Kidney (tissue), 22 donors: ENCODE measurements around the gene MCL1. TPM values are rescaled to one million over a fixed set of nuclear protein-coding genes. Genes with fewer than 3 reads are reported as not detected.

Source experiments
- DNase-seq, 5 donors: peaks; one replicate each; pipeline ENCODE4 v3.0.0-alpha.2; 2013 to 2020
- FAIRE-seq: peaks from 2 replicates; lab custom pipeline; 2012; peaks lifted over from hg19 to GRCh38; lab: Jason Lieb, UNC
- H3K27ac ChIP-seq, 2 donors: one replicate each; pipeline ENCODE4 v1.7.0; 2013; ENCODE audit warnings: low read depth in 2 of 2, low read length in 2 of 2, inconsistent platforms in 1 of 2
- H3K27me3 ChIP-seq: one replicate; pipeline ENCODE4 v1.7.1; 2013; ENCODE audit warnings: low read length, inconsistent platforms; ENCODE audit not compliant: control insufficient read depth, insufficient read depth
- H3K36me3 ChIP-seq, 3 donors: one replicate each; pipeline versions ENCODE4 v1.7.0 to v1.7.1; 2013; ENCODE audit warnings: low read length in 3 of 3, control low read depth in 1 of 3, inconsistent platforms in 1 of 3; ENCODE audit not compliant: insufficient read depth in 3 of 3, control insufficient read depth in 2 of 3
- H3K4me1 ChIP-seq, 3 donors: one replicate each; pipeline versions ENCODE4 v1.7.0 to v1.7.1; 2013; ENCODE audit warnings: low read length in 3 of 3, inconsistent platforms in 1 of 3, low read depth in 1 of 3; ENCODE audit not compliant: control insufficient read depth in 2 of 3, insufficient read depth in 2 of 3
- H3K4me3 ChIP-seq, 3 donors: one replicate each; pipeline versions ENCODE4 v1.7.0 to v1.8.1; 2013; ENCODE audit warnings: low read length in 3 of 3, control low read depth in 1 of 3, inconsistent platforms in 1 of 3
- H3K9ac ChIP-seq, 3 donors: one replicate each; pipeline versions ENCODE4 v1.7.0 to v1.7.1; 2013; ENCODE audit warnings: low read length in 3 of 3, control low read depth in 1 of 3, inconsistent platforms in 1 of 3
- H3K9me3 ChIP-seq, 3 donors: one replicate each; pipeline versions ENCODE4 v1.7.0 to v1.7.1; 2013; ENCODE audit warnings: low read length in 3 of 3, control low read depth in 1 of 3, inconsistent platforms in 1 of 3; ENCODE audit not compliant: control insufficient read depth in 2 of 3, insufficient read depth in 1 of 3
- CTCF ChIP-seq: IDR thresholded peaks from 3 replicates; pipeline ENCODE4 v1.5.1; 2012; ENCODE audit warnings: mild to moderate bottlenecking, moderate library complexity, borderline replicate concordance; ENCODE audit not compliant: insufficient read depth; ENCODE audit errors: extremely low read depth
- intact Hi-C: fragments of 100-400 bp; cut with DNase I; formaldehyde crosslinking; loops from one replicate; pipeline ENCODE4 v1.11.1; 2022
- long read RNA-seq, 10 donors: library from polyadenylated mRNA in 1 of 10; unstranded in 1 of 10; transcript quantifications; one replicate each; pipeline ENCODE4 v2.0.0 and lab custom pipeline, GENCODE V29; 2021 to 2026
- polyA plus RNA-seq: library from polyadenylated mRNA; stranded (reverse); fragments of 350-450 nt; fragmentation: Illumina TruSeq; extraction: RNeasy Lipid Tissue Mini Kit (QIAGEN cat#74804); gene quantifications from one replicate; pipeline ENCODE4 v1.2.3, GENCODE V29; 2014; ENCODE audit warnings: low read depth, low replicate concordance; ENCODE audit not compliant: insufficient read depth
- total RNA-seq: library from RNA; stranded (reverse); fragmentation: NEBNext Ultra II Directional; extraction: Animal tissue kit (Norgen Biotek cat#: 25700); gene quantifications from one replicate; pipeline ENCODE4 v1.2.1, GENCODE V29; 2021
- donor health status: control.
- donor health status: control.
- donor health status: control.
- donor health status: control.
- donor health status: control.
- donor health status: DM: yes; HTN: yes; CAD: no.
- donor health status: Normal renal cell carcinoma (clear cell type).

Gene MCL1
- total RNA-seq, result 253 TPM
- polyA plus RNA-seq, result 79.5 TPM
- long read RNA-seq, donor 1, transcript MCL1-202 (3 exons, 3,932 nt), result major isoform, 15 of 17 reads
- long read RNA-seq, donor 1, partial matches to known transcripts, result 0 of 17 reads
- long read RNA-seq, donor 1, other reads (novel, unspliced or antisense), result 0 of 17 reads
- long read RNA-seq, donor 2, transcript MCL1-202 (3 exons, 3,932 nt), result major isoform, 25 of 26 reads
- long read RNA-seq, donor 2, partial matches to known transcripts, result 0 of 26 reads
- long read RNA-seq, donor 2, other reads (novel, unspliced or antisense), result 0 of 26 reads
- long read RNA-seq, donor 3, transcript MCL1-202 (3 exons, 3,932 nt), result major isoform, 35 of 38 reads
- long read RNA-seq, donor 3, partial matches to known transcripts, result 0 of 38 reads
- long read RNA-seq, donor 3, other reads (novel, unspliced or antisense), result 0 of 38 reads
- long read RNA-seq, donor 4, transcript MCL1-202 (3 exons, 3,932 nt), result major isoform, 10 of 11 reads
- long read RNA-seq, donor 4, partial matches to known transcripts, result 0 of 11 reads
- long read RNA-seq, donor 4, other reads (novel, unspliced or antisense), result 0 of 11 reads
- long read RNA-seq, donor 5, partial matches to known transcripts, result 0 of 2 reads
- long read RNA-seq, donor 5, other reads (novel, unspliced or antisense), result 0 of 2 reads
- long read RNA-seq, donor 6, transcript MCL1-202 (3 exons, 3,932 nt), result major isoform, 5 of 7 reads
- long read RNA-seq, donor 6, partial matches to known transcripts, result 0 of 7 reads
- long read RNA-seq, donor 6, other reads (novel, unspliced or antisense), result 0 of 7 reads
- long read RNA-seq, donor 7, transcript MCL1-203 (2 exons, 1,099 nt), result minor isoform, 9 of 163 reads
- long read RNA-seq, donor 7, transcript MCL1-202 (3 exons, 3,932 nt), result major isoform, 118 of 163 reads
- long read RNA-seq, donor 7, partial matches to known transcripts, result 2 of 163 reads
- long read RNA-seq, donor 7, other reads (novel, unspliced or antisense), result 34 of 163 reads
- long read RNA-seq, donor 8, transcript MCL1-202 (3 exons, 3,932 nt), result major isoform, 23 of 27 reads
- long read RNA-seq, donor 8, partial matches to known transcripts, result 0 of 27 reads
- long read RNA-seq, donor 8, other reads (novel, unspliced or antisense), result 0 of 27 reads
- long read RNA-seq, donor 9, transcript MCL1-202 (3 exons, 3,932 nt), result major isoform, 10 of 11 reads
- long read RNA-seq, donor 9, partial matches to known transcripts, result 0 of 11 reads
- long read RNA-seq, donor 9, other reads (novel, unspliced or antisense), result 0 of 11 reads
- long read RNA-seq, donor 10, transcript MCL1-202 (3 exons, 3,932 nt), result major isoform, 23 of 23 reads
- long read RNA-seq, donor 10, partial matches to known transcripts, result 0 of 23 reads
- long read RNA-seq, donor 10, other reads (novel, unspliced or antisense), result 0 of 23 reads

- Histone ChIP-seq H3K4me1 (peaks cover 10 to 25% (median 11%) of the 10 kb centered on the region in 3 donors), H3K36me3 (peaks cover 14 to 44% (median 24%) of the 10 kb centered on the region in 3 donors), H3K27ac (peak within 1 kb of the TSS; percentile 100), H3K4me3 (peak within 1 kb of the TSS; percentile 96 to 99 (median 97)), H3K9me3 (no peaks in the 10 kb centered on the region), H3K27me3 (no peaks in the 10 kb centered on the region), H3K9ac (peak within 1 kb of the TSS; percentile 98 to 100 (median 98))
- intact Hi-C loops, result loop anchor here (10.0 kb wide), 1 partner anchor 45 kb away; the partner anchor contains the start of gene ENSA
- peak; percentile 19 for TF ChIP-seq CTCF
- DNase-seq, result peak; percentile 96 to 98 (median 97)
- no peak for FAIRE-seq
Observed at GRCh38 chr1:150579110-150579944, at the start of gene MCL1. Gene MCL1 (minus strand): TSS chr1:150579610. CDS start chr1:150579530, 80 bp downstream.

GRCh38 chr1:150628766-150629114, 49.3 kb upstream of the MCL1 start:
- H3K27me3 ChIP-seq, result no peaks in the 10 kb centered on the region
- no peak for DNase-seq
- H3K36me3 ChIP-seq, result peaks cover 16 to 34% (median 18%) of the 10 kb centered on the region in 3 donors
- no peak for FAIRE-seq
- TF ChIP-seq CTCF, result no peak
- peaks cover 4 to 9% (median 5%) of the 10 kb centered on the region in 3 donors for H3K4me1 ChIP-seq
- H3K9me3 ChIP-seq, result no peaks in the 10 kb centered on the region
- peak overlapping the region; percentile 98 to 99 for H3K27ac ChIP-seq
- peak overlapping the region; percentile 90 to 96 (median 93) for H3K4me3 ChIP-seq
- intact Hi-C loops, result loop anchor here (10.0 kb wide), 1 partner anchor 54 kb away; the partner anchor contains the start of gene MCL1
- peak overlapping the region; percentile 79 to 92 (median 83) for H3K9ac ChIP-seq
